Ramos (cell line): Measurements from ENCODE around the gene CELA3B.
"Not testable (repeated sequence)": the region's sequence is repeated elsewhere in the genome, so short reads cannot be mapped to it uniquely, and the experiment has no call there.

Experiments
- in situ Hi-C: fragments of 300-500 bp; cut with MboI; formaldehyde crosslinking; loops from one replicate; pipeline ENCODE4 v1.14.3; 2022; ENCODE audit warnings: low sequenced_read_pairs; ENCODE audit not compliant: unreplicated experiment

The CELA3B gene

DNA sequence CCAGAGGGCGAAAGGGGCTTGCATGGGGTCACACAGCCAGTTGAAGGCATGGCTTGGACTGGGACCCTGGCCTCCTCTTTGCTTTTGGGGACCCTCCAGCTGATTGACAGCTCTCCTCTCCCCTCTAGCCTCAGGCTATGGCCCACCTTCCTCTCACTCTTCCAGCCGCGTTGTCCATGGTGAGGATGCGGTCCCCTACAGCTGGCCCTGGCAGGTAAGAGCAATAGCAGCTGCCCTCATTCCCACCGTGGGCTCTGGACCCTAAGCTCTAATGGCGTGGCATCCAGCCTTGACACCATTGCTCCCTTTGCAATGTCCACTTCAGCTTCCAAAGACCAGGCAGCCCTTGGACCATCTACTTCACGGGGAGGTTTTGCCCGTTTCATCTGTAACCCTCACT is 26.1 kb downstream of the CELA3B start:
- in situ Hi-C loops, result not testable (repeated sequence)

DNA sequence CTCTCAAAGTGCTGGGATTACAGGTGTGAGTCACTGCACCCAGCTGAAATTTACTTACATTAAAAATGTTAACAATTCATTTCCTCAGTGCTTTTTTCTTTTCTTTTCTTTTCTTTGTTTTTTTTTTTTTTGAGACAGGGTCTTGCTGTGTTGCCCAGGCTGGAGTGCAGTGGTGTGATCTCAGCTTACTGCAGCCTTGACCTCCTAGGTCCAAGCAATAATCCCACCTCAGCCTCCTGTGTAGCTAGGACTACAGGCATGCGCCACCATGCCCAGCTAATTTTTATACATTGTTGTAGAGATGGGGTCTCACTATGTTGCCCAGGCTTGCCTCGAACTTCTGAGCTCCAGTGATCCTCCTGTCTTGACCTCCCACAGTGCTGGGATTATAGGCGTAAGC is 27.1 kb downstream of the CELA3B start:
- in situ Hi-C loops, result not testable (repeated sequence)

DNA sequence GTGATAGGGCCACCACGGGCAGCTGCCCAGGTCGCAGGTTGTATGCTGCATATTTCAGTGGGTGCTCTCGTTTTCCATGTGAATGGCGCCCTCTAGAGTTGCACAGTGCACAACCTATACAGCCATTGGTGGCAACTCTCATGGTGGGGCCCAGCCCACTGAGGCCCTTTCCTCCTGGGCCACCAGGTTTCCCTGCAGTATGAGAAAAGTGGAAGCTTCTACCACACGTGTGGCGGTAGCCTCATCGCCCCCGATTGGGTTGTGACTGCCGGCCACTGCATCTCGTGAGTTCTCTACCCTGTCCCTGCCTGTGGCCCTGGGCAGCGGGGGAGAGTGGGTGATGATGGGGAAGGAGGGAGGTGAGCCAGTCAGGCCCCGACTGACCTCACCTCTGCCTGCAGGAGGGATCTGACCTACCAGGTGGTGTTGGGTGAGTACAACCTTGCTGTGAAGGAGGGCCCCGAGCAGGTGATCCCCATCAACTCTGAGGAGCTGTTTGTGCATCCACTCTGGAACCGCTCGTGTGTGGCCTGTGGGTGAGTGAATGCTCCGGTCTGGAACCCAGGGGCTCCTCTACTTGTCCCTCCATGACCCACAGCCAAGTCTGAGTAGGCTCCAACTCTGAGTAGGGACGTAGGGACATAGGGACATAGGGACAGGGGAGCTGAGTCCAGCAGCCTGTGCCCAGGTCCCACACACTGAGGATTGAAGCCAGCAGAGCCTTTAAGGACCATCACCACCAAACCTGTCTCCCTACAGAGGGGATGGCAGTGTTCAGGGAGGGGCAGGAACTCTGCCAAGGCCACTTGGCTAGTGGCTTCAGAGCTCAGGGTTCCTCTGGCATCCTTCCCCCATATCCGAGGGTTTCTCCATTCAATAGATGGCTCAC is 28.7 kb downstream of the CELA3B start:
- in situ Hi-C loops, result not testable (repeated sequence)

DNA sequence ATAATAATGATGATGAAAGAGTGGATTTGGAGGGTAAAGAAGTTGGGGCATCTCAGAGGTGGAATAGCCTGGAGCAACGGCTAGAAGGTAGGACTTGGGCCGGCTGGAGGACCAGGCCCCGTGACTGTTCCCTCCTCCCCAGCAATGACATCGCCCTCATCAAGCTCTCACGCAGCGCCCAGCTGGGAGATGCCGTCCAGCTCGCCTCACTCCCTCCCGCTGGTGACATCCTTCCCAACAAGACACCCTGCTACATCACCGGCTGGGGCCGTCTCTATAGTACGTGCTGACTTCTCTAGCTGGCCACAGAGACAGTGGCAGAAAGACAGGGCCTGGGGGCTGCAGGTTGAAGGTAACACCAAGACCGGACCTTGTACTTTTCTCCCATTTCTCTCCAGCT is 29.9 kb downstream of the CELA3B start:
- in situ Hi-C loops, result not testable (repeated sequence)

DNA sequence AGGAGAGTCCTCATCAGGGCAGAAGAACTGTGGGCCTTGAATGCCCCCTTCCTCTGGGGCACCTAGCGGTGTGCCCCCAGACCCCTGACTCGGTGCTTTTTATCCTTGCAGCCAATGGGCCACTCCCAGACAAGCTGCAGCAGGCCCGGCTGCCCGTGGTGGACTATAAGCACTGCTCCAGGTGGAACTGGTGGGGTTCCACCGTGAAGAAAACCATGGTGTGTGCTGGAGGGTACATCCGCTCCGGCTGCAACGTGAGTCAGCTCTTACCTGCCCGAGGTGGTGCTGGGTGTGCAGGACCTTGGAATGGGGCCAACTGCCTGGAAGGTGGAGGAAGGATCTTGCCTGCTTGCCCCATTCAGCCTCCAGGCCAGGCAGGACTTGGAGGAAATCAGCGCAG is 30.4 kb downstream of the CELA3B start:
- in situ Hi-C loops, result not testable (repeated sequence)

DNA sequence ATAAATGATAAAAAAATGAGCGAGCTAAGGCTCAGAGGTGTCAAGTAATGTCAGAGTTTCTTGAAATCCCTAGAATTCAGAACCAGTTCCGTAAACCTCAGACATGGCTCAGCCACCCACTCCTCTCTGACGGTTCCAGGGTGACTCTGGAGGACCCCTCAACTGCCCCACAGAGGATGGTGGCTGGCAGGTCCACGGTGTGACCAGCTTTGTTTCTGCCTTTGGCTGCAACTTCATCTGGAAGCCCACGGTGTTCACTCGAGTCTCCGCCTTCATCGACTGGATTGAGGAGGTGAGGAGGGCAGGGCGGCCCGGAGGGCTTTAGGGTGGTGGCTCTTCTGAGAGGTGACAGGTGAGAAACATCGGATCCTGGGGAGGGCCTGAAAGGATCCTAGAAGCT is 32.7 kb downstream of the CELA3B start:
- in situ Hi-C loops, result not testable (repeated sequence)

DNA sequence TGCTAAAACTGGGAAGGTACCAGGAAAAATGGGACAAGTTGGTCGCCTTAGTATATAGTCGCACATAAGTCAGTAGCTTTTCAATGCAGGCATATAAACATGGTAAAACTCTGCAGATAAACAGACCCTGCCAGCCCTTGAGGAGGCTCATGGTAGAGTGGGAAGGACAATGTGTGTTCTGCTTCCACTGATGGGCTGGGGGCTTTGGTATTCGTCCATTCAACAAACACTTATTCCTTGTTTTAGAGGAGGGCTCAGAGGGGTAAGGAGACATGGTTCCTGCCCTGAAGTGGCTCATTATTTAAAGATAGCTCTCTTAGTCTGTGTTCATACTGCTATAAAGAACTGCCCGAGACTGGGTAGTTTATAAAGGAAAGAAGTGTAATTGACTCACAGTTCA is 35.9 kb downstream of the CELA3B start:
- in situ Hi-C loops, result not testable (repeated sequence)

DNA sequence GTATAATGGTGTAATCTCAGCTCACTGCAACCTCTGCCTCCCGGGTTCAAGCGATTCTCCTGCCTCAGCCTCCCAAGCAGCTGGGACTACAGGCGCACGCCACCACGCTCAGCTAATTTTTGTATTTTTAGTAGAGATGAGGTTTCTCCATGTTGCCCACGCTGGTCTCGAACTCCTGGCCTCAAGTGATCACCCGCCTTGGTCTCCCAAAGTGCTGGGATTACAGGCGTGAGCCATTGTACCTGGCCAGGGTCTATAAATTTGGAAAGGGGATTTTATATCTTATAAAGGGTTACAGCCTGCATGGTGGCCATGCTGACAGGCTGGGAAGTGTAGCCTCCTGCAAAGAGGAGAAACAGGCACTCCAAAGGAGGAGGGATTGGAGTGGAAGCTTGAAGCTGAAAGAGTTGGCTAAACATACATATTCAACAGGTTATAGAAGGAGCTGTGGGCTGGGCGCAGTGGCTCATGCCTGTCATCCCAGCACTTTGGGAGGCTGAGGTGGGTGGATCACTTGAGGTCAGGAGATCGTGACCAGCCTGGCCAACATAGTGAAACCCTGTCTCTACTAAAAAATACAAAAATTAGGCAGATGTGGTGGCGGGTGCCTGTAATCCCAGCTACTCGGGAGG is 37.9 kb downstream of the CELA3B start:
- in situ Hi-C loops, result not testable (repeated sequence)

DNA sequence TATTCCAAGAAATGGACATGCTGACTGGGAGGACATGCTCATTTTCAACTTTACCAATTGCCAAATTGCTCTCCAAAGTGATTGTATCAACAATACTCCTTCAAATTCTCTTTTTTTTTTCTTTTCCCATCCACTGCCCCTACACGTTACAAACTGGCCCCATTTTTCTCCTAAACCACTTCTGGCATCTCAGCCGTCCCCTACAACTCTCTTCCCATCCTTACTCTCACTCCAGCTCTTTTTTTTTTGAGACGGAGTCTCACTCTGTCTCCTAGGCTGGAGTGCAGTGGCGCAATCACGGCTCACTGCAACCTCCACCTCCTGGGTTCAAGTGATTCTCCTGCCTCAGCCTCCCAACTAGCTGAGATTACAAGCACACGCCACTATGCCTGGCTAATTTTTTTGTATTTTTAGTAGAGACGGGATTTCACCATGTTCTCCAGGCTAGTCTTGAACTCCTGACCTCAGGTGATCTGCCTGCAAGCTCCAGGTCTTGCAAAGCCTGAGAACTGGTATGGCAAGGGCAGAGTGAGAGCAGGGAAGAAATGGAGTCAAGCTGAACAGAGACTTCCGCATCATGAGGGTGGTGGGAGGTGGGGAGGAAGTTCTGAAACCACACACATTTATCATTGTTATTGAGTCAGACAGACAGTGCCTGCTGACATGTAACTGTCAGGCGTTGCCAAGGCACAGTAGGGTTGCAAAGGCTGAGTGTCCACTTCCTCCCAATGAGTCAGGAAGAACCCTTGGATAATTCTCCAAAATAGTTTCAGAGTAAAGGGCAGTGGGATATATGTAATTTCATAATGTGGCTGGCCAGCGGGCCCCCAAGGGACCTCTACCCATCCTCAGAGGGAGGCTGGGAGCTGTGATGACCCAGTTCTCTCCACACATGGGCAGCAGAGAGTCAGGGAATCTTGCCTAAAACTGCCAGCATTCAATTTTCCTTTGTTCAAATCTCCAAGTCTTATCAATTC is 42.0 kb downstream of the CELA3B start:
- in situ Hi-C loops, result no loop called here

DNA sequence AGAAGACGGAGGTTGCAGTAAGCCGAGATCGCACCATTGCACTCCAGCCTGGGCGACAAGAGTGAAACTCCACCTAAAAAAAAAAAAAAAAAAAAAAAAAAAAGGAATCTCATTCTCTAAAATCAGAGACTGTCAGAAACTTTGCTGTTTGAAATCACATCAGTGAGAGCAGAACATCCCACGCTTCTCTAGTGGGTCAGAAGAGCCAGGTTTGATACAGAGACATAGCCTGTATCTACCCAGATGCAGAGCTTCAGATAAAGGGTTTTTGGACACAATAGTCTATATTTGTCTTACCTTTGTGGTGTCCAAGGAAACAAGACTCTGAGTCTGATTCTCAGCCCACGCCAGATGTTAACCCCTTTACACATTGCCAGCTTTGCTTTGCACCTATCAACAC is 44.2 kb downstream of the CELA3B start:
- in situ Hi-C loops, result no loop called here

DNA sequence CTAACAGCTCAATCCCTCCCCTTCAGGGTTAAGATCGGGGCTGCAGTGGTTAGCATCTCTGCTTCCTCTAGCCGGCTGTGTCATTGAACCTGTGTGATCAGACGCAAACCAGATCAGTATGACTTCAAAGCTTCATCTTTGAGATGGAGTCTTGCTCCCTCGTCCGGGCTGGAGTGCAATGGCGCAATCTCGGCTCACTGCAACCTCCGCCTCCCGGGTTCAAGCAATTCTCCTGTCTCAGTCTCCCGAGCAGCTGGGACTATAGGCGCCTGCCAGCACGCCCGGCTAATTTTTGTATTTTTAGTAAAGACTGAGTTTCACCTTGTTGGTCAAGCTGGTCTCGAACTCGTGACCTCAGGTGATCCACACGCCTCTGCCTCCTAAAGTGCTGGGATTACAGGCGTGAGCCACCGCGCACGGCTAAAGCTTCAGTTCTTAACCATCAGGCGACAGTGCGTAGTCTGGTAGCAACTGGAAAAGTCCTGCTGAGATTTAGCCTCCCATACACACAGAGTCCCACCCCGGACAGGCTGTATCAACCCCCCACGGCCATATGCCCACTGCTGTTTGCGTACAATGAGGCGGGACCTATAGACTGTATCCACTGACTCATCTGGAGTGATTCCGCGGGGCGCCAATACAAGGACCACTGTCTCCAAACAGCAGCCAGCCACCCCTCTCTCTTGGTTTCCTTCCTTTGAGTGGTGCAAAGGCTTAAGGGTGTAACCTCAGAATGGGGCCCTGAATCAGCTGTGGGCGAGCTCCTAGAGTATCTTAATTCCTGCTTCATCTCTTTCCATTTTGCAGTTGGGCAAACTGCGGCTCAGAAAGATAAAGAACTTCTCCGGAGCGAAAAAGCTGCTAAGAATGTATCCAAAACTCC is 47.9 kb downstream of the CELA3B start:
- in situ Hi-C loops, result no loop called here

DNA sequence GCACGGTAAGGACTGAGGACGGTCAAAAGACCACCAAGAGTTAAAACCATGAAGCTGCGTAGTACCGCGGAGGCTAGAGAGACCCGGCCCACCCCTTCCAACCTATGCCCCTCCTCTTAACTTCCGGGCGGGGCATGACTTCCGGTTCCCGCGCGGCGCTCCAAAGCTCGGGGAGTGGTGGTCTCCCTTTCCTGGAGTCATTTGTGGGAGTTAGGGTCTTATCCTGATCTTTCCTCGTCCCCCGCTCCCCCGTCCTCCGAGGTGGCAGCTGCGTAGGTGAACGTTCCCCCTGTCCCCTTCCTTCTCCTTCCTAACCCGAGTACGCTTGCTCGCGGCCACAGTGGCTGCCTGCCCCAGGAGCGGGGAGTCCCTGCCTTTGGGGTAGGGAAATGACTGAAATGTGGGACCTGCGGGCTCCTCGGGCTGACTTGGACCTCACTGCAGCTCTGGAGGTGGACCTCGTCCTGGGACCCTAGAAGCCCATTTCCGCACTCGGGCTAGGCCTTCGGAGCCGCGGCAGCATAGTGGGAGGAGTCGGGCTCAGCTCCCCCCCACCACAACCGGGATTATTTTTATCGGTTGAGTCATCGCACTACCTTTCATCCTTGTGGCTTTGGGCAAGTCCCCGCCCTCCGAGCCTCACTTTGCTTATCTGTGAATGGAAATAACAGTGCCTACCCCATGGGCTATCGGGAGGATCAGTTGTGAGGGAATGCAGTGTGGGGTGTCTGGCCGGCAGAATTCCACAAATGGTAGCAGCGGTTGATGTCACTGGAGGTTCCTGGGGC is 48.7 kb downstream of the CELA3B start:
- in situ Hi-C loops, result no loop called here

DNA sequence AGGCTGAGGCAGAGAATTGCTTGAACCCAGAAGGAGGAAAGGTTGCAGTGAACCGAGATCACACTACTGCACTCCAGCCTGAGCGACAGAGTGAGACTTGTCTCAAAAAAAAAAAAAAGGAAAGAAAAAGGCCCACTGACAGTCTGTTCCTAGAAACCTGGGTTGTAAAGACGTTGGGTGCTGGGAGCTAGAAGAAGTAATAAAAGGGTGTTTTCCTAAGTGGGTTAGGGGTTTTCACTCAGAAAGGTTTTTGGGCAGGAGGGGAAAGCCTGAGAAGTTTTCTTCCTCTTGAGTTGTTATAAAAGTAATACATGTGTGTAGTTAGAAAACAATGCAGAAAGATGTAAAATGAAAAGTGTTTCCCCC is 50.1 kb downstream of the CELA3B start:
- in situ Hi-C loops, result no loop called here

DNA sequence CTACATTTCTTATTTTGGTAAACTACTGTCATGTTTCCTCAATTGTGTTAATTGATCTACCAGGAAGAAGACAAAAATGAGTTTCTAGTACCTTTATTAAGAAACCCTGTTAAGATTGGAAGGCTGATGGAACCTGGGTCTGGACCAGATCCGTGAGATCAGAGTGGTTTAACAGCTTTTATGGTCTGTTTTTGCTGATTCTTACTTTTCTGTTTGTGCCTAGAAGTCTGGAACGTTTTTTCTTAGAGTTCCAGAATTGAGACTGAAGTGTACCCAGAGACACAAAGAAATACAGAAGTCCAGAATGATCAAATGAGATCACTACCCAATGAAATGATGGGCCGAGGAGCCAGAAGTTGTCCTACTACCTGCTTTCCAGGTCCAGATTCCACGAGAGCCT is 53.2 kb downstream of the CELA3B start:
- in situ Hi-C loops, result no loop called here

DNA sequence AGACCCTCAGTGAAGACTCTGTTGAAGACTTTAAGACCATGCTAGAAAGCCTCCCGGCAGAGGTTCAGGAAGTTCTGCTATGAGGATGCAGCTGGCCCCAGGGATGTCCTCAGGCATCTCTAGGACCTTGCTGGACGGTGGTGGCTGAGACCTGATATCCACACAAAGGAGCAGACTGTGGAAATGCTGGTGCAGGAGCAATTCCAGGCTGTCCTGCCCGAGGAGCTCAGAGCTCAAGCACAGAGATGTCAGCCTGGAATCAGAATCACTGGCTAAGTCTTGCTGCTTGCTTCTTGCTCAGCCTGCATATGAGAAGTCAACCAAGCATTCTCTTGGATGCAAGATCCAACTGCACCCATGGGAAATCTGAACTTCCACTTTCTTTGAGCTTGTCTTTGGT is 53.7 kb downstream of the CELA3B start:
- in situ Hi-C loops, result no loop called here

DNA sequence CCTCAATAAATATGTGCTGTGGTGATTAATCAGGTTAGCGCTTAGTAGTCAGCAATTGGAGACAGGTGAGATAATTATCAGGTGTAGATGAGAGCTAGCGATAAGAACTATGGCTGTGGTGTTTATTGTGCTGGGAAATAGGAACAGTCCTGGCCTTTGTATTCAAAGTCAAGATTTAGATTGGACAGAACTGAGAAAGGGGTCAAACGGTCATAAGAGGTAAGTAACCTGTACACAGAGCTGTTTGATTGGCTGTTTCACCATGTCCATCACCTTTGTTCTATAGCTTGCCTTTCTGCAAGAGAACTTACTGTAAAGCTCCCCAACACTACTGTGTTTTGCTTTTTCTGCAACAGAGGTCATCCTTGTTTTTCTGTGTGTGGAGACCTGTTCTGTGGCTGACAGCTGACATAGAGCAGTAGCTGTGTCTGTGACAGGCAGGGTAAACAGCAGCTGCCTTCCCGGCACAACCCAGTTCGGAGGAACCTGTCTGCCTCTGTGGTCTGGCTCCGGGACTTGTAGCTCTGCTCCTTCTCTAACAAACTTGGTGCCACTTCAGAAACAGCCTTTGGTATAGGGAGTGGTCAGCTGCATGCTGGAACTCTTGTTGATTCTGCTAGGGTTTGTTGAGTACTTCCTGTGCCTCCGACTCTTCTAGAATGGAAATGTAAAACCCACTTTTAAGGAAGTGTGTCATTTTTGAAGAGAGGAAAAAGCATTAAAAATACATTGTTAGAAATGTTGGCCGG is 54.6 kb downstream of the CELA3B start:
- in situ Hi-C loops, result no loop called here

DNA sequence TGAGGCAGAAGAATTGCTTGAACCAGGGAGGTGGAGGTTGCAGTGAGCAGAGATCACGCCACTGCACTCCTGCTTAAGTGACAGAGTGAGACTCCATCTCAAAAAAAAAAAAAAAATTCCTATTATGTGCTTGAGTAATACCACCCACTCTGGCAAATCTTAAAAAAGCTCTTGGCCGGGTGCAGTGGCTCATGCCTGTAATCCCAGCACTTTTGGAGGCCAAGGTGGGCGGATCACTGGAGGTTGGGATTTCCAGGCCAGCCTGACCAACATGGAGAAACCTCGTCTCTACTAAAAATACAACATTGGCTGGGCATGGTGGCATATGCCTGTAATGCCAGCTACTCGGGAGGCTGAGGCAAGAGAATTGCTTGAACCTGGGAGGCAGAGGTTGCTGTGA is 58.0 kb downstream of the CELA3B start:
- in situ Hi-C loops, result not testable (repeated sequence)

DNA sequence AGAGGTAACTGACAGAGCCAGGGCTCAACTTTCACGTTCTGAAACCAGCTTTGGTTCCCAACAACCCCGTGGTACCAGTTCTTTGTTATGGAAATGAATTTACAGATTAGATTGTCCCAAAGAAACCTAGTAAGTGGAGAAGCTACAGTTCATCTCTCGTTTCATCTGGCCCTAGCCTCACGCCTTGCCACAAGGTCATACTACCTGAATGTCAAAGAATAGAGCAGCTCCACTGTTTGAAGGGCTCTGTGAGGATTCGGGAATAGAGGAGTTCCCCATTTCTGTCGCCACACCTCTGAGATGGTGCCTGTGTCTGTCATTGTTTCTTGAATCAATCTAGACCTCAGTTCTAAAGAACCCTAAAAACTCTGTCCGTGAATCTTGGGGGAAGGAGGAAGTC is 60.7 kb downstream of the CELA3B start:
- in situ Hi-C loops, result no loop called here
